IPS-20b (cell line): ENCODE measurements around the gene SERINC4.
A peak's percentile ranks its signal among the peaks of the same experiment; 100 is the strongest.

ENCODE experiments used
- H3K27ac ChIP-seq: one replicate; pipeline ENCODE4 v1.5.1; 2013; ENCODE audit warnings: low read length
- H3K27me3 ChIP-seq: 2 replicates; pipeline ENCODE4 v1.6.1; 2013; ENCODE audit warnings: mild to moderate bottlenecking, low read length, inconsistent platforms; ENCODE audit not compliant: insufficient read depth
- H3K36me3 ChIP-seq: 2 replicates; pipeline ENCODE4 v1.6.1; 2013; ENCODE audit warnings: low read depth, mild to moderate bottlenecking, inconsistent platforms, low read length, moderate library complexity; ENCODE audit not compliant: insufficient read depth
- H3K4me1 ChIP-seq: 2 replicates; pipeline ENCODE4 v1.6.1; 2013; ENCODE audit warnings: mild to moderate bottlenecking, control low read depth, inconsistent platforms, low read length, moderate library complexity; ENCODE audit not compliant: insufficient read depth
- H3K4me3 ChIP-seq: 2 replicates; pipeline ENCODE4 v1.5.1; 2013; ENCODE audit warnings: mild to moderate bottlenecking, low read length, inconsistent platforms
- H3K9ac ChIP-seq: 2 replicates; pipeline ENCODE4 v1.6.1; 2013; ENCODE audit warnings: low read depth, mild to moderate bottlenecking, inconsistent platforms, low read length, moderate library complexity
- H3K9me3 ChIP-seq: 2 replicates; pipeline ENCODE4 v1.6.1; 2013; ENCODE audit warnings: mild to moderate bottlenecking, low read depth, low read length, inconsistent platforms; ENCODE audit not compliant: insufficient read depth

Gene SERINC4

GRCh38 chr15:43795197-43795596 is 4.8 kb downstream of the SERINC4 start:
- Histone ChIP-seq H3K36me3 (peaks cover 57% of the 10 kb centered on the region), H3K9ac (peak overlapping the region; percentile 42; the same call in 1 of the 2 replicates), H3K27me3 (no peaks in the 10 kb centered on the region), H3K9me3 (no peaks in the 10 kb centered on the region), H3K4me1 (peaks cover 33% of the 10 kb centered on the region), H3K4me3 (peak overlapping the region; percentile 14; the same call in 1 of the 2 replicates), H3K27ac (peak overlapping the region; percentile 65)

- no peaks in the 10 kb centered on the region for H3K9me3 ChIP-seq
- H3K27ac ChIP-seq: peak overlapping the region; percentile 65
- no peaks in the 10 kb centered on the region for H3K27me3 ChIP-seq
- peak overlapping the region; percentile 12; the same call in 1 of the 2 replicates for H3K4me3 ChIP-seq
- H3K9ac ChIP-seq: no peak overlapping the region
- H3K4me1 ChIP-seq: peaks cover 33% of the 10 kb centered on the region
- peaks cover 50% of the 10 kb centered on the region for H3K36me3 ChIP-seq
Observed at GRCh38 chr15:43794269-43795037, 5.6 kb downstream of the SERINC4 start.

- Histone ChIP-seq H3K36me3 (peaks cover 42% of the 10 kb centered on the region), H3K9me3 (no peaks in the 10 kb centered on the region), H3K27me3 (no peaks in the 10 kb centered on the region), H3K27ac (no peak overlapping the region), H3K4me3 (peak overlapping the region; percentile 99), H3K9ac (peak overlapping the region; percentile 100; the same call in 1 of the 2 replicates), H3K4me1 (peaks cover 33% of the 10 kb centered on the region)
Observed at GRCh38 chr15:43793647-43794046, 6.4 kb downstream of the SERINC4 start.

- Histone ChIP-seq H3K4me3 (peak overlapping the region; percentile 99), H3K9ac (peak overlapping the region; percentile 100), H3K27me3 (no peaks in the 10 kb centered on the region), H3K27ac (peak overlapping the region; percentile 99), H3K4me1 (peaks cover 33% of the 10 kb centered on the region), H3K9me3 (no peaks in the 10 kb centered on the region), H3K36me3 (peaks cover 40% of the 10 kb centered on the region)
Observed at GRCh38 chr15:43792761-43793476, 7.1 kb downstream of the SERINC4 start.

GRCh38 chr15:43791993-43792760 is 7.8 kb downstream of the SERINC4 start, which contains the start of gene SERF2:
Gene SERF2 (plus strand): TSS chr15:43792320. CDS start chr15:43792377, 57 bp downstream.
- Histone ChIP-seq H3K27ac (peak within 1 kb of the TSS; percentile 99), H3K9me3 (no peaks in the 10 kb centered on the region), H3K4me1 (peaks cover 33% of the 10 kb centered on the region), H3K4me3 (peak within 1 kb of the TSS; percentile 99), H3K36me3 (peaks cover 39% of the 10 kb centered on the region), H3K9ac (peak within 1 kb of the TSS; percentile 100), H3K27me3 (no peaks in the 10 kb centered on the region)

GRCh38 chr15:43789409-43789808 is 10.6 kb downstream of the SERINC4 start:
- Histone ChIP-seq H3K27ac (no peak overlapping the region), H3K4me3 (no peak overlapping the region), H3K9me3 (no peaks in the 10 kb centered on the region), H3K36me3 (peaks cover 13% of the 10 kb centered on the region), H3K9ac (no peak overlapping the region), H3K4me1 (peaks cover 12% of the 10 kb centered on the region), H3K27me3 (no peaks in the 10 kb centered on the region)

GRCh38 chr15:43779016-43779415 is 21.0 kb downstream of the SERINC4 start:
- H3K4me1 ChIP-seq: peaks cover 6% of the 10 kb centered on the region; the same call in 1 of the 2 replicates
- no peaks in the 10 kb centered on the region for H3K9me3 ChIP-seq
- no peak overlapping the region for H3K27ac ChIP-seq
- peaks cover 6% of the 10 kb centered on the region for H3K36me3 ChIP-seq
- H3K27me3 ChIP-seq: peaks cover 5% of the 10 kb centered on the region; the same call in 1 of the 2 replicates
- no peak overlapping the region for H3K9ac ChIP-seq
- H3K4me3 ChIP-seq: no peak overlapping the region

- Histone ChIP-seq H3K4me1 (peaks cover 6% of the 10 kb centered on the region; the same call in 1 of the 2 replicates), H3K9me3 (no peaks in the 10 kb centered on the region), H3K27me3 (peaks cover 5% of the 10 kb centered on the region; the same call in 1 of the 2 replicates), H3K9ac (peak overlapping the region; percentile 58; the same call in 1 of the 2 replicates), H3K36me3 (peaks cover 20% of the 10 kb centered on the region), H3K27ac (no peak overlapping the region), H3K4me3 (peak overlapping the region; percentile 85)
Observed at GRCh38 chr15:43777267-43777914, 22.6 kb downstream of the SERINC4 start.

- Histone ChIP-seq H3K4me3 (peak within 1 kb of the TSS; percentile 85), H3K4me1 (peaks cover 6% of the 10 kb centered on the region; the same call in 1 of the 2 replicates), H3K9me3 (no peaks in the 10 kb centered on the region), H3K36me3 (peaks cover 26% of the 10 kb centered on the region), H3K9ac (peak within 1 kb of the TSS; percentile 58; the same call in 1 of the 2 replicates), H3K27me3 (peaks cover 5% of the 10 kb centered on the region; the same call in 1 of the 2 replicates), H3K27ac (no peak within 1 kb of the TSS)
Observed at GRCh38 chr15:43776718-43777266, 23.2 kb downstream of the SERINC4 start, which contains the start of gene ELL3. Gene ELL3 (minus strand): TSS chr15:43776966. CDS start chr15:43776901, 65 bp downstream.

GRCh38 chr15:43776101-43776717 is 23.8 kb downstream of the SERINC4 start:
- no peaks in the 10 kb centered on the region for H3K9me3 ChIP-seq
- no peak overlapping the region for H3K27ac ChIP-seq
- H3K4me1 ChIP-seq: peaks cover 6% of the 10 kb centered on the region; the same call in 1 of the 2 replicates
- H3K4me3 ChIP-seq: peak overlapping the region; percentile 85
- H3K9ac ChIP-seq: peak overlapping the region; percentile 58; the same call in 1 of the 2 replicates
- peaks cover 5% of the 10 kb centered on the region; the same call in 1 of the 2 replicates for H3K27me3 ChIP-seq
- H3K36me3 ChIP-seq: peaks cover 32% of the 10 kb centered on the region
